Mucosa of stomach (tissue), 1 donor: Measurements from ENCODE around the gene PTPRD.
"Not testable (repeated sequence)": the region's sequence is repeated elsewhere in the genome, so short reads cannot be mapped to it uniquely, and the experiment has no call there.

Experiments
- H3K27me3 ChIP-seq: one replicate; pipeline ENCODE4 v1.7.0; 2013; ENCODE audit warnings: mild to moderate bottlenecking, low read length; ENCODE audit not compliant: control insufficient read depth, insufficient read depth
- H3K36me3 ChIP-seq: one replicate; pipeline ENCODE4 v1.7.0; 2013; ENCODE audit warnings: low read length; ENCODE audit not compliant: control insufficient read depth, insufficient read depth
- H3K4me1 ChIP-seq: one replicate; pipeline ENCODE4 v1.7.0; 2013; ENCODE audit warnings: mild to moderate bottlenecking, low read length; ENCODE audit not compliant: control insufficient read depth, insufficient read depth
- H3K4me3 ChIP-seq: one replicate; pipeline ENCODE4 v1.7.0; 2013; ENCODE audit warnings: low read length
- H3K9ac ChIP-seq: one replicate; pipeline ENCODE4 v1.7.0; 2013; ENCODE audit warnings: mild to moderate bottlenecking, low read length, moderate library complexity
- H3K9me3 ChIP-seq: one replicate; pipeline ENCODE4 v1.7.0; 2013; ENCODE audit warnings: mild to moderate bottlenecking, low read length, moderate library complexity; ENCODE audit not compliant: control insufficient read depth
- donor health status: Pancreatic carcinoma.

Gene PTPRD

GRCh38 chr9:10586407-10586806 lies 26.4 kb downstream of the PTPRD start:
- no peaks in the 10 kb centered on the region for H3K27me3 ChIP-seq
- H3K4me1 ChIP-seq, result no peaks in the 10 kb centered on the region
- H3K9me3 ChIP-seq, result no peaks in the 10 kb centered on the region
- H3K9ac ChIP-seq, result no peak overlapping the region
- no peak overlapping the region for H3K4me3 ChIP-seq
- no peaks in the 10 kb centered on the region for H3K36me3 ChIP-seq

GRCh38 chr9:10571699-10572098 lies 41.1 kb downstream of the PTPRD start:
- H3K27me3 ChIP-seq, result no peaks in the 10 kb centered on the region
- no peak overlapping the region for H3K4me3 ChIP-seq
- H3K4me1 ChIP-seq, result no peaks in the 10 kb centered on the region
- H3K9ac ChIP-seq, result no peak overlapping the region
- no peaks in the 10 kb centered on the region for H3K36me3 ChIP-seq
- no peaks in the 10 kb centered on the region for H3K9me3 ChIP-seq

DNA sequence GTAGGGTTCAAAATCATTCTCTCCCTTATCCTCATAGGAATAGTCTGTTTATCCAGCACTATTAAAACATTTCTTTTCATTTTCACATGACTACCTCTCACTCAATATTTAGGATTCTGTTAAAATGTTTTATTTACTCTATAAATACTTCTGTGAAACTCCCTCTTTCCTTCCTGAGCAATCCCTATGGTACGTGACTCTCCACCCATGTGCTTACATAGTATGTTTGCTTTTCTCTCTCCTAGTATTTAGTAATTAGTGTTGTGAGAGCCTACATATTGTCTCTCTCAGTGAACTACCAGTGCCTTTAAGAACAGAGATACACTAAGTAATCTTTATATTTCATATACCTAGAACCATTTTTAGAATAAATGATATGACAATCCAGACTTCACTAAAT lies 46.0 kb downstream of the PTPRD start:
- H3K9me3 ChIP-seq, result no peaks in the 10 kb centered on the region
- no peaks in the 10 kb centered on the region for H3K27me3 ChIP-seq
- H3K36me3 ChIP-seq, result no peaks in the 10 kb centered on the region
- H3K4me3 ChIP-seq, result no peak overlapping the region
- no peaks in the 10 kb centered on the region for H3K4me1 ChIP-seq
- H3K9ac ChIP-seq, result no peak overlapping the region

GRCh38 chr9:10562581-10563343 lies 50.0 kb downstream of the PTPRD start:
- Histone ChIP-seq H3K9ac (no peak overlapping the region), H3K9me3 (no peaks in the 10 kb centered on the region), H3K36me3 (no peaks in the 10 kb centered on the region), H3K27me3 (no peaks in the 10 kb centered on the region), H3K4me1 (no peaks in the 10 kb centered on the region), H3K4me3 (no peak overlapping the region)

DNA sequence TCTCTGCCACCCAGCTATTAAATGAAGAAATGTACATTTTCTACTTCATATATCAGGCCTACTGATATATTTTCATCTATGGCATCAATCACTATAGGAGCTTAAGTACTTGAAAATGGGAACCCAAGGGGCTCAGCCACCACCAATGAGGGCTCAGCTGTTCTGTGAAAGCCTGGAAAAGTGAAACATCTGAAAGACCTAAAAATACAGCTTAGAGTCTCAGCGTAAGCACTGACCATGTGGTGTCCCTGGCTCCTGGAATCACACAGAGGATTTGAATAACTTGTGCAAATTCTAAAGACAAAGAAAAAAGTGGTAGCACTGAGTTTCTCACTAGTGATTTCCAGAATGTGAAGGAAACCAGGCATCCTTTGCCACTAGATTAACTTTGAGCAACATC lies 64.5 kb downstream of the PTPRD start:
- H3K9ac ChIP-seq, result no peak overlapping the region
- H3K4me3 ChIP-seq, result no peak overlapping the region
- H3K9me3 ChIP-seq, result no peaks in the 10 kb centered on the region
- no peaks in the 10 kb centered on the region for H3K36me3 ChIP-seq
- no peaks in the 10 kb centered on the region for H3K4me1 ChIP-seq
- peaks cover 4% of the 10 kb centered on the region for H3K27me3 ChIP-seq

- Histone ChIP-seq H3K9ac (no peak overlapping the region), H3K27me3 (peaks cover 5% of the 10 kb centered on the region), H3K4me1 (no peaks in the 10 kb centered on the region), H3K36me3 (no peaks in the 10 kb centered on the region), H3K9me3 (no peaks in the 10 kb centered on the region), H3K4me3 (no peak overlapping the region)
Measured at GRCh38 chr9:10538073-10538472, 74.7 kb downstream of the PTPRD start.

DNA sequence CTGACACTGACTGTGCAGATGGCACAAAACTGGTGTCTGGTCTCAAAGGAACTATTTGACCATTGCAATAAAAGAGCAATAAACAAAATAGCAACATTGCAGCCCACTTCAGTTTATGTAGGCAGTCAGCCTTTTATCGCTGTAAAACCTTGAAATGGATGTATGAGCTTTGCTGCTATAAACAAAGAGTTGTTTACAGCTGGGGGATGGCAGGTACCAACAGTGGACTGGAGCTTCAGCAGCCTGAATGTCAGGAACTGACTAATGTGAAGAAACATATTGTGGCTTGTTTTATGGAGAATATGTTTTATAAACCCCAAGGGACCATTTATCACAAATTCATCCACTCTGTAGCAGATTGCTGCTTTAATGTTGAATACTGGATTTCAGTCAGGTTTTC lies 78.0 kb downstream of the PTPRD start:
- H3K36me3 ChIP-seq, result no peaks in the 10 kb centered on the region
- no peak overlapping the region for H3K9ac ChIP-seq
- no peak overlapping the region for H3K4me3 ChIP-seq
- H3K27me3 ChIP-seq, result peaks cover 5% of the 10 kb centered on the region
- H3K4me1 ChIP-seq, result no peaks in the 10 kb centered on the region
- H3K9me3 ChIP-seq, result no peaks in the 10 kb centered on the region

DNA sequence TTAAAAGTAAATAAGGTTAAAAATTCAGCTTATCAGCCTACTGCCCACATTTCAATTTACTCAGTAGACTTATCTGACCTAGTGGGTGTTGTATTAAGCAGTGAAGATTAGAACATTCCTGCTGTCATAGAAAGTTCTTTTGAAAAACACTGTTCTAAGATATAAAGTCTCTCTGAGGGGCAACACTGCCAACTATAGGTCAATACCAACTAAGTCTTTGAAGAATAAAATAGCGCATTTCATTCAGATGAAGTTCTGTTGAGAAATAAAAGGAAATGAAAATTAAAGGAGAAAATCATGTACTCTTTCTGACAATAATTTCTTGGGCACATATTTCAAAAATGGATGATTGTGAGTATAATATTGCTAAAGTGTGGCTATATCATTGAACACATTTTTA lies 86.8 kb downstream of the PTPRD start:
- Histone ChIP-seq H3K9me3 (no peaks in the 10 kb centered on the region), H3K4me1 (peaks cover 4% of the 10 kb centered on the region), H3K4me3 (no peak overlapping the region)

GRCh38 chr9:10523164-10523563 lies 89.6 kb downstream of the PTPRD start:
- no peaks in the 10 kb centered on the region for H3K9me3 ChIP-seq
- no peaks in the 10 kb centered on the region for H3K36me3 ChIP-seq
- no peak overlapping the region for H3K4me3 ChIP-seq
- H3K4me1 ChIP-seq, result peaks cover 4% of the 10 kb centered on the region
- peaks cover 12% of the 10 kb centered on the region for H3K27me3 ChIP-seq
- H3K9ac ChIP-seq, result no peak overlapping the region

More for the DNA sequence above, 86.8 kb downstream of the PTPRD start:
- Histone ChIP-seq H3K27me3 (peaks cover 9% of the 10 kb centered on the region), H3K36me3 (no peaks in the 10 kb centered on the region), H3K9ac (no peak overlapping the region)

DNA sequence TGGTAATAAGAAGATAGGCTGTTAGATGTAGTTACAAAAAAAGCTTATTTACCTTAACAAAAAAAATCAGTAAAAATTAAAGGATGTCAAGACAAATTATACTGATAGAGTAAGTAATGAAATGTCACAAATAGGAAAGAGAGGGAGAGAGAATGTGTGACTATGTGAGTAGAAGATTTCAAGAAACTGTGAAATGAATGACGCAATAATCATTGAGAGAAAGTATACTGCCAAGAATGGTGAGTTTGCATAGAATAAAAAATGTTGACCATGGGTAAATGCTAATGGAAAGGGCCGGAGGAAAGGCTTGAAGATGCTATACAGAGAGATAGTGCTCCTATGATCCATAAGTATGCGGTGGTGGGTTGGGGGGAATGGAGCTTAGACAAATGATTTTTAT lies 100.7 kb downstream of the PTPRD start:
- Histone ChIP-seq H3K27me3 (no peaks in the 10 kb centered on the region), H3K4me1 (no peaks in the 10 kb centered on the region), H3K9me3 (no peaks in the 10 kb centered on the region), H3K4me3 (no peak overlapping the region), H3K36me3 (no peaks in the 10 kb centered on the region), H3K9ac (no peak overlapping the region)

GRCh38 chr9:10488937-10489336 lies 123.9 kb downstream of the PTPRD start:
- Histone ChIP-seq H3K4me3 (no peak overlapping the region), H3K36me3 (no peaks in the 10 kb centered on the region), H3K27me3 (no peaks in the 10 kb centered on the region), H3K9me3 (no peaks in the 10 kb centered on the region), H3K9ac (no peak overlapping the region), H3K4me1 (no peaks in the 10 kb centered on the region)

- H3K4me1 ChIP-seq, result no peaks in the 10 kb centered on the region
- H3K9ac ChIP-seq, result no peak overlapping the region
- no peaks in the 10 kb centered on the region for H3K27me3 ChIP-seq
- no peak overlapping the region for H3K4me3 ChIP-seq
- no peaks in the 10 kb centered on the region for H3K36me3 ChIP-seq
- no peaks in the 10 kb centered on the region for H3K9me3 ChIP-seq
Measured at GRCh38 chr9:10479172-10479571, 133.6 kb downstream of the PTPRD start.

DNA sequence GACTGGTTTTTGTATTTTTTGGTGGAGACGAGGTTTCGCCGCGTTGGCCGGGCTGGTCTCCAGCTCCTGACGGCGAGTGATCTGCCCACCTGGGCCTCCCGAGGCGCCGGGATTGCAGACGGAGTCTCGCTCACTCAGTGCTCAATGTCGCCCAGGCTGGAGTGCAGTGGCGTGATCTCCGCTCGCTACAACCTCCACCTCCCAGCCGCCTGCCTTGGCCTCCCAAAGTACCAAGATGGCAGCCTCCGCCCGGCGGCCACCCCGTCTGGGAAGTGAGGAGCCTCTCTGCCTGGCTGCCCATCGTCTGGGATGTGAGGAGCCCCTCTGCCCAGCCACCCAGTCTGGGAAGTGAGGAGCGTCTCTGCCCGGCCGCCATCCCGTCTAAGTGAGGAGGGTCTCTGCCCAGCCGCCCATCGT lies 163.6 kb downstream of the PTPRD start:
- H3K9me3 ChIP-seq, H3K9ac ChIP-seq, H3K36me3 ChIP-seq, H3K4me3 ChIP-seq, H3K27me3 ChIP-seq, H3K4me1 ChIP-seq: not testable (repeated sequence)
